GM19043 (cell line): Measurements from ENCODE around the gene CACNB2.
"Not testable (repeated sequence)": the region's sequence is repeated elsewhere in the genome, so short reads cannot be mapped to it uniquely, and the experiment has no call there.

ENCODE experiments used
- ATAC-seq: cut with Tn5 transposase; IDR thresholded peaks from one replicate; pipeline ENCODE4 v1.9.1; 2021; ENCODE audit warnings: low read depth; ENCODE audit not compliant: unreplicated experiment

CACNB2 gene

GRCh38 chr10:18196806-18197550 lies 56.8 kb downstream of the CACNB2 start:
- ATAC-seq: no peak

GRCh38 chr10:18197706-18198105 lies 57.5 kb downstream of the CACNB2 start:
- no peak for ATAC-seq

GRCh38 chr10:18201877-18202276 lies 61.7 kb downstream of the CACNB2 start:
- no peak for ATAC-seq

GRCh38 chr10:18202680-18203460 lies 62.6 kb downstream of the CACNB2 start:
- no peak for ATAC-seq

GRCh38 chr10:18203471-18203870 lies 63.2 kb downstream of the CACNB2 start:
- ATAC-seq: no peak

- no peak for ATAC-seq
These were observed 64.0 kb downstream of the CACNB2 start for GRCh38 chr10:18204039-18204835.

GRCh38 chr10:18205098-18205834 lies 65.0 kb downstream of the CACNB2 start:
- ATAC-seq: no peak

- ATAC-seq: not testable (repeated sequence)
These were observed 68.0 kb downstream of the CACNB2 start for GRCh38 chr10:18208186-18208585.

- ATAC-seq: no peak
These were observed 69.0 kb downstream of the CACNB2 start for GRCh38 chr10:18209241-18209640.

- ATAC-seq: no peak
These were observed 70.5 kb downstream of the CACNB2 start for GRCh38 chr10:18210711-18211110.

- ATAC-seq: no peak
These were observed 71.6 kb downstream of the CACNB2 start for GRCh38 chr10:18211862-18212261.

- ATAC-seq: no peak
These were observed 73.0 kb downstream of the CACNB2 start for GRCh38 chr10:18213271-18213670.

GRCh38 chr10:18214691-18215563 lies 74.7 kb downstream of the CACNB2 start:
- ATAC-seq: no peak

GRCh38 chr10:18216482-18216881 lies 76.3 kb downstream of the CACNB2 start:
- ATAC-seq: no peak

- no peak for ATAC-seq
These were observed 77.4 kb downstream of the CACNB2 start for GRCh38 chr10:18217577-18217976.

- ATAC-seq: no peak
These were observed 78.9 kb downstream of the CACNB2 start for GRCh38 chr10:18219146-18219545.

GRCh38 chr10:18221123-18221522 lies 80.9 kb downstream of the CACNB2 start:
- ATAC-seq: no peak

GRCh38 chr10:18221882-18222281 lies 81.7 kb downstream of the CACNB2 start:
- no peak for ATAC-seq

GRCh38 chr10:18222866-18223265 lies 82.6 kb downstream of the CACNB2 start:
- no peak for ATAC-seq

- no peak for ATAC-seq
These were observed 83.7 kb downstream of the CACNB2 start for GRCh38 chr10:18223898-18224297.
